Cardiac fibroblast (primary cell): ENCODE measurements around the gene VAC14.

ENCODE experiments used
- DNase-seq, 2 donors: peaks; one replicate each; pipeline versions ENCODE4 v3.0.0 to v3.0.0-alpha.2; 2010; ENCODE audit warnings: low read depth in 2 of 2
- H3K4me3 ChIP-seq, 2 donors: replicated peaks in 1 of 2; 1 replicate in 1 of 2; 2 replicates in 1 of 2; pipeline ENCODE4 v1.5.1; 2011; ENCODE audit warnings: low read depth in 2 of 2, low read length in 2 of 2, mild to moderate bottlenecking in 2 of 2, moderate library complexity in 1 of 2
- CTCF ChIP-seq: IDR thresholded peaks from one replicate; pipeline ENCODE4 v1.5.1; 2011; ENCODE audit warnings: low read depth, mild to moderate bottlenecking, low read length, inconsistent platforms

The VAC14 gene

DNA sequence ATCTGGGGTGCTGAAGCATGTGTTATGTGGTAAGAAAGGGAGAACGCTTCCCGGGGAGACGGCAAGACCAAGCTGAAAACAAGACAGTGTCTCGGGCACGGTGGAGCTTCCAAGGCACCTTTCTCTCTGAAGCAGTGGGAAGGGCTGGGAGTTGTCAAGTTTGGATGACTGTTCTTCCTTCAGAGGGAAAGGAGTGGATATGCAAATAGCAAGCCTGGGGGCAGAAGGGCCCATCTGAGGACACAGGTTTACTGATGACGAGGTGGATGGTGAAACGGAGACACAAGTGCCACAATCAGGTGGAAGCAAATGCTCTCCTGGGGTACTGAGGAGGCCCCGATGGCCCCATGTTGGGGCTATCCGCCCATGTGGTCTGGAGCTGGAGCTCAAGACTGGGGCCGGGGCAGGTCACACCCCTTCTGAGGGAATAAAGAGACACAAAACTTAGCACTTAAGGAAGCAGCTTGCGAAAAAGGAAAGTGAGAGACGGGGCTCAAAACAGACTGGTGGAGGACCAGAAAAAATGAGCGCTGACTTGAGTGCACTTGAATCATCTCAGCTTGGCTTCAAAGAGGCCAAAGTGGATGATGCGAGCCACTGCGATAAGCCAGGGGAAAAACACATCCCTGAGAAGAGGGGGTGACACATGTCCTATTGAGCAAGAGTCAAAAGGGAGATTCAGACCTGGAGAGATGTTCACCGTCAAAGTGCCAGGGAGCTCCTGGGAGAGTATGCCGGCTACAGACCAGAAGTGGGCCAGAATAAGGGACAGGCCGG, 80.3 kb downstream of the VAC14 start:
- DNase-seq: no peak
- TF ChIP-seq CTCF: no peak
- no peak overlapping the region for H3K4me3 ChIP-seq

DNA sequence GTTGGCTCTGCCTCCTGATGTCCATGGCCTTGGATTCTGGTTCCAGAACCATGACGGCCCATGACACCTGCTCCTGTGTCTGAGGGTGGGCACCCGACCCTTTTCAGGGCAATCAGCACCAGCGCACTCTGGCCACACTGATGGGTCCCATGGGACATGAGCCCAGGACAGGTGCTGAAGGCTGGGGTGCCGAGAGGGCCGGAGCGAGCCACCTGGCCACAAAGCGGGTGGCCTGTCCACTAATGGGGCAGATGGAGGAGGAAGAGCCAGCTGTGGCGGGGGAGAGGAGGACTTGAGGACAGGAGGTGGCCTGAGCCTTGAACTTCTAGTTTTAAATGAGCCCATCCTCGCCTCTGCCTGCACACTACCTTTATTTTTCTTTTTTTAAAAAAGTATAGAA, 83.9 kb downstream of the VAC14 start:
- no peak overlapping the region for H3K4me3 ChIP-seq
- no peak for DNase-seq
- TF ChIP-seq CTCF: no peak

DNA sequence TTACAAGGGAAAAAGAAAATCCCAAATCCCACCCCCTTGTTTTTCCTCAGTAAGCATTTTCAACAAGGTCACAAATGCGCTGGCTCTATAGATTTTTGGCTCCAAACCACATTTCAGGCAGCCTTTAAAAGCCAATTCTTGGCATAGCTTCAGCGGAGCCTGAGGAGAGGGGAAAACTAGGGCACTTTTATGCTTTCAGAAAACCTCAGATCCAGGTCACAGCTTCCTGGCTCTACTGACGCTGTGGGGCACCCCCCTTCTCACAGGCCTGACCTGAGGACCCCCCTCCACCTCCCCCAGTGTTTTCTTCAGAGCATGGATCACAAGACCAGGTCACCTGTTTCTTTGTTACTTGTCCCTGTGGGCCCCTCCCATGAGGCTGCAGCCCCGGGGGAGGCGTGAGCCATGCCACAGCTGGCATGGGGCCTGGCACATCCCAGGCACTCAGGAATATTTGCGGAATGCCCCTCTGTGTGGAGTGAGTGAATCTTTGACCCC, 85.0 kb downstream of the VAC14 start:
- H3K4me3 ChIP-seq: no peak overlapping the region
- no peak for TF ChIP-seq CTCF
- DNase-seq: peak; percentile 31 to 89

DNA sequence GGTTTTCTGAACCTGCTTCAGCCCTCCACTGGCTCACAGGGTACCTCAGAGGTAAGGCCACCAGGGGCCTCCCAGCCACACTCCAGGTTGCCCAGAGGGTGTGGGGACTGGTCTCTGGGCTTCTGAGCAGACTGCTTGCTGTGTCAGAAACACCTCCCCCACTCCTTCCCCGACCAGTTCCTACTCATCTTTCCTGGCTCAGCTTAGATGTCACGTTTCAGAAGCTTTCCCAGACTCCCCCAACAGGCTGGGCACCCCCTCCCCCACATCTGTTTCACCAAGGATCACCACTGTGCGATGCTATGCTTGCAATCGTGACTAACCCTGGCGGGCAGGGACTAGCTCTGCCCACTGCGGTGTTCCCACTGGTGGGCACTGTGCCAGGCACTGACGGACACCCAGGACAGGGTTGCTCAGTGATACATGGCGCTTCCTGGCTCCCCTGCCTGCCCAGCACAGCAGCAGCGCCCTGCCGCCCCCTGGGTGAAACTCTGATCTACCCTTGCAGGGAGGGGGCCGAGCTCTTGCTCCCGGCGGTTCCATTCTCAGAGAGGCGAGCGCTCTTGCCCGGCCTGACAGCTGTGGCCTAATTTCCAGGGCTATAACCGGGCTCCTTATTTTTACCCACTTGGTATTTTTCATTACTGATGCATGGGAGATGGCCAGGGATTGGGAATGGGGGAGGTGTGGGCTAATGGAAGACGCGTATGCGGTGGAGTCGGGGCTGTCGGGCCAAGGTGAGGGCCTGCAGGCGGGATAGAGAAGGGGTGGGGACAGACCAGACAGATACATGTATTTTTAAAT, 85.7 kb downstream of the VAC14 start:
- no peak overlapping the region for H3K4me3 ChIP-seq
- TF ChIP-seq CTCF: peak; percentile 8
- DNase-seq: peak; percentile 96 to 97

DNA sequence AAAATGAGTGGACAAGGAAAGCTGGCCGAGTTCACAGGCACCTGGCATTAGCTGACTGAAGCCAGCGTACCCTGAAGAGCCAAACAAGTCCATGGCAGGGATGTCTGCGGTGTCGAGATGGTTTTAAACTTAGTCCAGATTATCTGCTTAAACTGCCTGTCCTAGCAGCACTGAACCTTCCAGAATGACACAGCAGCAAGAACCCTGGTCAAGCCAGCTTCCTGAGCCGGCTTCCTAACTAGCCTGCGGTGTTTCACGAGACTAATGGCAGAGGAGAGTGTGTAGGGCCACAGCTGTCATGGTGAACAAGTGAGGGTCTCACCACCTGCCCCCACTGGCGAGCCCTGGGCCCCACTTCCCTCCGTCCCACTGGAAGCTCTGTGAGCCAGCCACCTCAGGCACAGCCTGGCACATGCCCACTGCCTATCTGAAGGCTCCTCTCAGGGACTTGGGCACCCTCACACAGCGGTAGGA, 86.3 kb downstream of the VAC14 start:
- TF ChIP-seq CTCF: no peak
- no peak for DNase-seq
- H3K4me3 ChIP-seq: no peak overlapping the region

DNA sequence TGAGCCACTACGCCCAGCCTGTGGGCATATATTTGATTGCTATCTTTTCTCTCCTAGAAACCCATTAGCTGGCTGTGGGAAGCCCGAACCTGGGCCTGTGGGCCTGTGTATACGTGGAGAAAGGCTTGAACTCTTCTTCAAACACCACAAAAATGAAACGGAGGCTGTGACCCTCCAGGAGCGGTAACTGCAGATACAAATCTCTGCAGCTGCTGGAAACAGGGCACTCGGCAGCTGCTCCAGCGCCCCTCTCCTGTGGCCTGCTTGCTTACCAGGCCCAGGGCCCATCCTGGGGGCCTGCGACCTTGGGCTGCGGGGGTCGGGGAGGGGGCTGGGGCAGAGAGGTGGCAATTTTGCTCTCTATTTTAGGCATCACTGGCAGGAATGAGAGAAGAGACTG, 87.1 kb downstream of the VAC14 start:
- TF ChIP-seq CTCF: no peak
- no peak for DNase-seq
- H3K4me3 ChIP-seq: no peak overlapping the region
